ENCODE data around the gene INTS6.

Gene INTS6

DNA sequence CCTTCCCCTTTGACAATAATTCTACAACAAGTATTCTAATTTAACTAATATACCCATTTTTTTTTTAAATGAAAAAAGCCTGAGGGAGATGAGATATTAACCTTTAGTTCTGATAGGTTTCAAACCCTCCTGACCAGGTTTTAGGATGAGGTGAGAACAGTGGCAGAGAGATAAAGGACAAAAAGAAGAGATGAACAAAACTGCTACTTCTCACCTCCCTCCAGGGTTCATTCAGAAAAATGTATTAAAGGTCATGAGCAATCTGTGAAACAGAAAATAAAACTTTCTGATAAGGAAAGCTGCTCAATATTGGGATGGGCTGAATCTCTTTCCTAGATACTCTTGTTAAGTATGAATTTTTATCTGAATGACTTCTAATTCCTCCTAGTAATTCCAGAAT, 89.2 kb downstream of the INTS6 start:
- no peak overlapping the region for H3K4me3 ChIP-seq (ENCODE audit: low read depth, low read length)
- TF ChIP-seq CTCF (IDR thresholded peaks at IDR 0.05; ENCODE audit: low read depth, low read length, missing control alignments), result no peak
- DNase-seq (ENCODE audit: low read depth), result no peak

GRCh38 chr13:51361106-51361505, 91.7 kb downstream of the INTS6 start:
- H3K4me3 ChIP-seq (ENCODE audit: low read depth, low read length), result no peak overlapping the region
- no peak for DNase-seq (ENCODE audit: low read depth)
- TF ChIP-seq CTCF (IDR thresholded peaks at IDR 0.05; ENCODE audit: low read depth, low read length, missing control alignments), result no peak

DNA sequence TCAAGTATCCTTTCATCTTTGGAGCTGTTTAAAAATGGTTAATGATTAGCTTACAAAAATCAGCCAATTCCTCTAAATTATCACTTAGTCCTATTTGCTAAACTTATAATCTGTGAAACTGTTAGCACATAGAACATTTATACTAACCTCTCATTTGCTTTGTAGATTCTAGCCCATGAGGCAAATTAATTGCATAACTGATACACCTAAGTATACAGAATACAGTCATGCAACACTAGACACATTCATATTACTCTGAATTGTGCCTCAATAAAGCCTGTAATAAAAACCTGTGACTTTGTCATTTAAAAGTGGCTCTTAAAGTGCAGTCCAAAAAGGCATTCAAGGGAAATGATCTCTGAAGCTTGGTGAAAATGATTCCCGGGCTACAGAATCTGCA, 92.3 kb downstream of the INTS6 start:
- no peak overlapping the region for H3K4me3 ChIP-seq (ENCODE audit: low read depth, low read length)
- no peak for DNase-seq (ENCODE audit: low read depth)
- no peak for TF ChIP-seq CTCF (IDR thresholded peaks at IDR 0.05; ENCODE audit: low read depth, low read length, missing control alignments)

DNA sequence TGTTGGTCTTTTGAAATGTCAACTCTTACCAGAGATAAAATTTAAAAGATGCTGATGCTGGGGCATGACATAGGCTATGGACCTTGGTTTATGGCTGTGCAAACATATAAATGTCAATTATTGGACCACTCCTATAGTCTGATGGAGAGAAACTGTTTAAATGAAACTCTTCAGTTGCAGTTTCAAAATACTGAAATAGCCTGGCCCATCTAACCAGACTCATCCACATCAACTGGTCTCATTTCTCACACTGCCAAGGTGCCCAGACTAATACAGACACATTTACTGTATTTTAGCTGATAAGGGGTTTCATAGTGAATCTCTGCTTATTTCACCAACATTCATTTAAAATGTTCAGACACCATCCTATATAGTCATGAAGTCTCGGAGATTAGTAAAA, 93.5 kb downstream of the INTS6 start:
- no peak for DNase-seq (ENCODE audit: low read depth)
- TF ChIP-seq CTCF (IDR thresholded peaks at IDR 0.05; ENCODE audit: low read depth, low read length, missing control alignments), result no peak
- no peak overlapping the region for H3K4me3 ChIP-seq (ENCODE audit: low read depth, low read length)

DNA sequence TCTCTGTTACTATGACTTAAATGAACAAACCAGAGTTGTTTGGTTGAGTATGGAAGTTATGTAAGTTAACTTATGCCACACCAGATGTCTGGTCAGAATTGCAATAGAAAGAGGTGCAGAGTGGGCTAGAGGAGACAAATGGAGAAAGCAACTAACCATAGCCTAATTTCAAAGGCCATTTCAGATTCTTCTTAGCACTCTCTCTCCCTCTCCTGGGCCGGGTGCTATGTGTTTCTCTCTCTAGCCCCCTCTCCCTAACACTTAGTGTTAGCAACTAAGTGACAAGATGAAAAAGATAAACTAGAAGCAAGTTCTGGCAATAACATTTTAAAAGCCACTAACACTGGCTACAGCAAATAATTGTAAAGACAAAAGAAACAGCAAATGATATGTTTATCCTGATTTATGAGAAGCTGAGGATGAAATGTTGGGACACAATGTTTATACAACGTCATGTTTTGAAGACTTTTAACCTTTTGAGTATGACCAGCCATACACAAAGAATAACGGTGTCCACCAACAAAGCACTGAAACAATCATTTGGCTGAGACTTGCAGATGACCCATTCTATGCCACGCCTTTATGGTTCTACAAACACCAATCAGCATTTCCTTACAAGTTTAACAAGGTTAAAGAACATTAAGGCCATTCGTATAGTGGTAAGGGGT, 94.8 kb downstream of the INTS6 start:
- DNase-seq (ENCODE audit: low read depth), result no peak
- H3K4me3 ChIP-seq (ENCODE audit: low read depth, low read length), result no peak overlapping the region
- no peak for TF ChIP-seq CTCF (IDR thresholded peaks at IDR 0.05; ENCODE audit: low read depth, low read length, missing control alignments)

GRCh38 chr13:51355217-51355616, 97.6 kb downstream of the INTS6 start:
- no peak for TF ChIP-seq CTCF (IDR thresholded peaks at IDR 0.05; ENCODE audit: low read depth, low read length, missing control alignments)
- no peak for DNase-seq (ENCODE audit: low read depth)
- H3K4me3 ChIP-seq (ENCODE audit: low read depth, low read length), result no peak overlapping the region

DNA sequence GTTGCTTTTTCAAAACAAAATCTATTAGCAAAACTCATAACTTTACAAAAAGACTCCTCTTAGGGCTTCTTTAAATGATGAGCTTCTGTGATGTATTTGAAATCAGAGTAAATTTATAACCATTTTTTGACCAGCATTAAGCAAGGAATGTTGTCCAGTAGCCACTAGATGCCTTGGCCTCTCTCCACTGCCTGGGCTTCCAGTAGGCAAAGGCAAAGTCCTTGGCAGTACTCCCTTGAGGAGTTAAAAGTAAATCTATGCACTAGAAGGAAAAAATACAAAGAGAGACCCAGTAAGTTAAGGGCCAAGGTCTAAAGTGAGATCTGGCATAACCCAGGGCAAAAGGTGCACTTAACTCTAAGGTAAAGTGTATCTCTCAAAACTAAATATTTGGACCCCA, 103.8 kb downstream of the INTS6 start:
- DNase-seq (ENCODE audit: low read depth), result no peak
- H3K4me3 ChIP-seq (ENCODE audit: low read depth, low read length), result no peak overlapping the region
- no peak for TF ChIP-seq CTCF (IDR thresholded peaks at IDR 0.05; ENCODE audit: low read depth, low read length, missing control alignments)

All from GM12864 (cell line).